ENCODE results near the gene CFAP410. TPM values are rescaled to one million over a fixed set of nuclear protein-coding genes. Genes with fewer than 3 reads are reported as not detected.
A peak's percentile ranks its signal among the peaks of the same experiment; 100 is the strongest.

CFAP410 gene
- total and polyA plus RNA-seq, 2 of the 13 experiments (the other 11 are each of a cell fraction or from before 2014, with no cell fraction given): 8.0 to 20.1 TPM

DNA sequence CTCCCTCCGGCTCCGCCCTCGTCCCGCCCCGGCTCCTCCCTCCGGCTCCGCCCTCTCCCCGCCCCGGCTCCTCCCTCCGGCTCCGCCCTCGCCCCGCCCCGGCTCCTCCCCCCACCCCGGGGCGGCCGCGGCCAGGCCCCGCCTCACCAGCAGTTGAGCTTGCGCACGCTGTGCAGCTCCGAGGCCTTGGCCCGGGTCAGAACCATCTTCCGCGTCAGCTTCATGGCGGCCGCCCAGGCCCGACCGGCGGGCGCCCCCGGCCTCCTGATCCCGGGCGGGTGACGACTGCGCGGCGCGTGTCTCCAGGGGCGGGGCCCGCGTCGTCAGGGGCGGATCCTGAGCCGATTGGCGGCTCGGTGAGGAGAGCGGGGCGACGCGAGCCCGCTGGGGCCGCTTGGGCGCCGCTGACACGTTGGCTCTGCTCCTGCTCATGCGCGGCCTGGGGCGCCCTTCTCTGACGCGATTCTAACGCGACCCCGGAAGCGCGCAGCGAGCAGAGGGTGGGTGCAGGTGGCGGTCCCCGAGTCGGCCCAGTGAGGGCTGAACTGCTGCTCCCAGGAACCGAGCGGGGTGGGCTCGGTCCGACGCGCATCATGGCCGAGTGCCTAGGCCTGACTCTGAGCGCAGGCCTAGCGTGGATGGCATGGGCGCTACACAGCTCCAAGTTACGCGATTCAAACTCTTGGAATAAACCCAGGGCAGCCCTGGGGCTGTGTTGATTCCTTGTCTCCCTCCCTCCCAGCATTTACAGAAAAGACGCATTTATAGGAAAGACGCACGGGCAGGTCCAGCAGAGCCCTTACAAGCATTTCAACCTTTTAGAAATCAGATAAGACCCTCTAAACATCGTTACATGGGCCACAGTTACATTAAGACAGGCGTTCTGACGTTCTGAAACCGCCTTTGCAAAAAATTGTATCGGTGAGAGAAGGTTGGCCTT lies at the start of gene CFAP410 (continued):
- TF ChIP-seq, protein P1, sequence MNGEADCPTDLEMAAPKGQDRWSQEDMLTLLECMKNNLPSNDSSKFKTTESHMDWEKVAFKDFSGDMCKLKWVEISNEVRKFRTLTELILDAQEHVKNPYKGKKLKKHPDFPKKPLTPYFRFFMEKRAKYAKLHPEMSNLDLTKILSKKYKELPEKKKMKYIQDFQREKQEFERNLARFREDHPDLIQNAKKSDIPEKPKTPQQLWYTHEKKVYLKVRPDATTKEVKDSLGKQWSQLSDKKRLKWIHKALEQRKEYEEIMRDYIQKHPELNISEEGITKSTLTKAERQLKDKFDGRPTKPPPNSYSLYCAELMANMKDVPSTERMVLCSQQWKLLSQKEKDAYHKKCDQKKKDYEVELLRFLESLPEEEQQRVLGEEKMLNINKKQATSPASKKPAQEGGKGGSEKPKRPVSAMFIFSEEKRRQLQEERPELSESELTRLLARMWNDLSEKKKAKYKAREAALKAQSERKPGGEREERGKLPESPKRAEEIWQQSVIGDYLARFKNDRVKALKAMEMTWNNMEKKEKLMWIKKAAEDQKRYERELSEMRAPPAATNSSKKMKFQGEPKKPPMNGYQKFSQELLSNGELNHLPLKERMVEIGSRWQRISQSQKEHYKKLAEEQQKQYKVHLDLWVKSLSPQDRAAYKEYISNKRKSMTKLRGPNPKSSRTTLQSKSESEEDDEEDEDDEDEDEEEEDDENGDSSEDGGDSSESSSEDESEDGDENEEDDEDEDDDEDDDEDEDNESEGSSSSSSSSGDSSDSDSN (CRISPR knock-in tag; IDR thresholded peaks at IDR 0.05): peak; percentile 80
- TF ChIP-seq, protein P2, sequence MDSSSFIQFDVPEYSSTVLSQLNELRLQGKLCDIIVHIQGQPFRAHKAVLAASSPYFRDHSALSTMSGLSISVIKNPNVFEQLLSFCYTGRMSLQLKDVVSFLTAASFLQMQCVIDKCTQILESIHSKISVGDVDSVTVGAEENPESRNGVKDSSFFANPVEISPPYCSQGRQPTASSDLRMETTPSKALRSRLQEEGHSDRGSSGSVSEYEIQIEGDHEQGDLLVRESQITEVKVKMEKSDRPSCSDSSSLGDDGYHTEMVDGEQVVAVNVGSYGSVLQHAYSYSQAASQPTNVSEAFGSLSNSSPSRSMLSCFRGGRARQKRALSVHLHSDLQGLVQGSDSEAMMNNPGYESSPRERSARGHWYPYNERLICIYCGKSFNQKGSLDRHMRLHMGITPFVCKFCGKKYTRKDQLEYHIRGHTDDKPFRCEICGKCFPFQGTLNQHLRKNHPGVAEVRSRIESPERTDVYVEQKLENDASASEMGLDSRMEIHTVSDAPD (CRISPR knock-in tag; IDR thresholded peaks at IDR 0.05): no peak
- no peak for TF ChIP-seq SOX13 (IDR thresholded peaks at IDR 0.05)
- TF ChIP-seq SOX13 (CRISPR knock-in tag; conservative IDR thresholded peaks at IDR 0.05 in 1 of 2, IDR thresholded peaks at IDR 0.05 in 1 of 2): 0 out of 4 replicates have a peak, but pooled peaks of 1 of the 2 experiments have one; percentile 13
- TF ChIP-seq CC2D1A (CRISPR knock-in tag; IDR thresholded peaks at IDR 0.05): no peak
- TF ChIP-seq RXRA (CRISPR knock-in tag; IDR thresholded peaks at IDR 0.05): peak; percentile 66; the same call in 1 of the 2 replicates
- TF ChIP-seq, protein P3, sequence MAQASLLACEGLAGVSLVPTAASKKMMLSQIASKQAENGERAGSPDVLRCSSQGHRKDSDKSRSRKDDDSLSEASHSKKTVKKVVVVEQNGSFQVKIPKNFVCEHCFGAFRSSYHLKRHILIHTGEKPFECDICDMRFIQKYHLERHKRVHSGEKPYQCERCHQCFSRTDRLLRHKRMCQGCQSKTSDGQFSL (CRISPR knock-in tag; IDR thresholded peaks at IDR 0.05): no peak
- no peak for TF ChIP-seq FOSL1 (CRISPR knock-in tag; IDR thresholded peaks at IDR 0.05; ENCODE audit: borderline replicate concordance)
- TF ChIP-seq, protein P4, sequence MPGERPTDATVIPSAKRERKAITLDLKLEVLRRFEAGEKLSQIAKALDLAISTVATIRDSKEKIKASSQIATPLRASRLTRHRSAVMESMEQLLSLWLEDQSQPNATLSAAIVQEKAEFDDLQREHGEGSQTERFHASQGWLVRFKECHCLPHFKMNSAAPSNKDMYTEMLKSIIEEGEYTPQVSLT (CRISPR knock-in tag; IDR thresholded peaks at IDR 0.05; ENCODE audit: borderline replicate concordance, low read depth): no peak
- TF ChIP-seq, protein P5, sequence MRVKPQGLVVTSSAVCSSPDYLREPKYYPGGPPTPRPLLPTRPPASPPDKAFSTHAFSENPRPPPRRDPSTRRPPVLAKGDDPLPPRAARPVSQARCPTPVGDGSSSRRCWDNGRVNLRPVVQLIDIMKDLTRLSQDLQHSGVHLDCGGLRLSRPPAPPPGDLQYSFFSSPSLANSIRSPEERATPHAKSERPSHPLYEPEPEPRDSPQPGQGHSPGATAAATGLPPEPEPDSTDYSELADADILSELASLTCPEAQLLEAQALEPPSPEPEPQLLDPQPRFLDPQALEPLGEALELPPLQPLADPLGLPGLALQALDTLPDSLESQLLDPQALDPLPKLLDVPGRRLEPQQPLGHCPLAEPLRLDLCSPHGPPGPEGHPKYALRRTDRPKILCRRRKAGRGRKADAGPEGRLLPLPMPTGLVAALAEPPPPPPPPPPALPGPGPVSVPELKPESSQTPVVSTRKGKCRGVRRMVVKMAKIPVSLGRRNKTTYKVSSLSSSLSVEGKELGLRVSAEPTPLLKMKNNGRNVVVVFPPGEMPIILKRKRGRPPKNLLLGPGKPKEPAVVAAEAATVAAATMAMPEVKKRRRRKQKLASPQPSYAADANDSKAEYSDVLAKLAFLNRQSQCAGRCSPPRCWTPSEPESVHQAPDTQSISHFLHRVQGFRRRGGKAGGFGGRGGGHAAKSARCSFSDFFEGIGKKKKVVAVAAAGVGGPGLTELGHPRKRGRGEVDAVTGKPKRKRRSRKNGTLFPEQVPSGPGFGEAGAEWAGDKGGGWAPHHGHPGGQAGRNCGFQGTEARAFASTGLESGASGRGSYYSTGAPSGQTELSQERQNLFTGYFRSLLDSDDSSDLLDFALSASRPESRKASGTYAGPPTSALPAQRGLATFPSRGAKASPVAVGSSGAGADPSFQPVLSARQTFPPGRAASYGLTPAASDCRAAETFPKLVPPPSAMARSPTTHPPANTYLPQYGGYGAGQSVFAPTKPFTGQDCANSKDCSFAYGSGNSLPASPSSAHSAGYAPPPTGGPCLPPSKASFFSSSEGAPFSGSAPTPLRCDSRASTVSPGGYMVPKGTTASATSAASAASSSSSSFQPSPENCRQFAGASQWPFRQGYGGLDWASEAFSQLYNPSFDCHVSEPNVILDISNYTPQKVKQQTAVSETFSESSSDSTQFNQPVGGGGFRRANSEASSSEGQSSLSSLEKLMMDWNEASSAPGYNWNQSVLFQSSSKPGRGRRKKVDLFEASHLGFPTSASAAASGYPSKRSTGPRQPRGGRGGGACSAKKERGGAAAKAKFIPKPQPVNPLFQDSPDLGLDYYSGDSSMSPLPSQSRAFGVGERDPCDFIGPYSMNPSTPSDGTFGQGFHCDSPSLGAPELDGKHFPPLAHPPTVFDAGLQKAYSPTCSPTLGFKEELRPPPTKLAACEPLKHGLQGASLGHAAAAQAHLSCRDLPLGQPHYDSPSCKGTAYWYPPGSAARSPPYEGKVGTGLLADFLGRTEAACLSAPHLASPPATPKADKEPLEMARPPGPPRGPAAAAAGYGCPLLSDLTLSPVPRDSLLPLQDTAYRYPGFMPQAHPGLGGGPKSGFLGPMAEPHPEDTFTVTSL (CRISPR knock-in tag; IDR thresholded peaks at IDR 0.05; ENCODE audit: borderline replicate concordance): no peak
- TF ChIP-seq, protein P6, sequence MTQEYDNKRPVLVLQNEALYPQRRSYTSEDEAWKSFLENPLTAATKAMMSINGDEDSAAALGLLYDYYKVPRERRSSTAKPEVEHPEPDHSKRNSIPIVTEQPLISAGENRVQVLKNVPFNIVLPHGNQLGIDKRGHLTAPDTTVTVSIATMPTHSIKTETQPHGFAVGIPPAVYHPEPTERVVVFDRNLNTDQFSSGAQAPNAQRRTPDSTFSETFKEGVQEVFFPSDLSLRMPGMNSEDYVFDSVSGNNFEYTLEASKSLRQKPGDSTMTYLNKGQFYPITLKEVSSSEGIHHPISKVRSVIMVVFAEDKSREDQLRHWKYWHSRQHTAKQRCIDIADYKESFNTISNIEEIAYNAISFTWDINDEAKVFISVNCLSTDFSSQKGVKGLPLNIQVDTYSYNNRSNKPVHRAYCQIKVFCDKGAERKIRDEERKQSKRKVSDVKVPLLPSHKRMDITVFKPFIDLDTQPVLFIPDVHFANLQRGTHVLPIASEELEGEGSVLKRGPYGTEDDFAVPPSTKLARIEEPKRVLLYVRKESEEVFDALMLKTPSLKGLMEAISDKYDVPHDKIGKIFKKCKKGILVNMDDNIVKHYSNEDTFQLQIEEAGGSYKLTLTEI (CRISPR knock-in tag; conservative IDR thresholded peaks at IDR 0.05): no peak
- TF ChIP-seq, protein P7, sequence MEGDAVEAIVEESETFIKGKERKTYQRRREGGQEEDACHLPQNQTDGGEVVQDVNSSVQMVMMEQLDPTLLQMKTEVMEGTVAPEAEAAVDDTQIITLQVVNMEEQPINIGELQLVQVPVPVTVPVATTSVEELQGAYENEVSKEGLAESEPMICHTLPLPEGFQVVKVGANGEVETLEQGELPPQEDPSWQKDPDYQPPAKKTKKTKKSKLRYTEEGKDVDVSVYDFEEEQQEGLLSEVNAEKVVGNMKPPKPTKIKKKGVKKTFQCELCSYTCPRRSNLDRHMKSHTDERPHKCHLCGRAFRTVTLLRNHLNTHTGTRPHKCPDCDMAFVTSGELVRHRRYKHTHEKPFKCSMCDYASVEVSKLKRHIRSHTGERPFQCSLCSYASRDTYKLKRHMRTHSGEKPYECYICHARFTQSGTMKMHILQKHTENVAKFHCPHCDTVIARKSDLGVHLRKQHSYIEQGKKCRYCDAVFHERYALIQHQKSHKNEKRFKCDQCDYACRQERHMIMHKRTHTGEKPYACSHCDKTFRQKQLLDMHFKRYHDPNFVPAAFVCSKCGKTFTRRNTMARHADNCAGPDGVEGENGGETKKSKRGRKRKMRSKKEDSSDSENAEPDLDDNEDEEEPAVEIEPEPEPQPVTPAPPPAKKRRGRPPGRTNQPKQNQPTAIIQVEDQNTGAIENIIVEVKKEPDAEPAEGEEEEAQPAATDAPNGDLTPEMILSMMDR (CRISPR knock-in tag; IDR thresholded peaks at IDR 0.05): peak; percentile 25
